Neural progenitor cell (in vitro differentiated cells): ENCODE results near the gene PSMD13.

Source experiments
- EZH2 ChIP-seq: fragments of 200-600 bp; sonication (generic); IDR thresholded peaks from 2 replicates; pipeline ENCODE4 v1.6.1; 2017; ENCODE audit warnings: antibody characterized with exemption, mild to moderate bottlenecking, moderate library complexity
- EZH2phosphoT487 ChIP-seq: fragments of 200-600 bp; sonication (generic); IDR thresholded peaks from 2 replicates; pipeline ENCODE4 v1.6.1; 2017; ENCODE audit warnings: antibody characterized with exemption
- TF ChIP-seq, protein P1 (sequence below): fragments of 200-600 bp; sonication (generic); IDR thresholded peaks from 2 replicates; pipeline ENCODE4 v1.5.1; 2017; ENCODE audit warnings: antibody characterized with exemption, mild to moderate bottlenecking

DNA sequence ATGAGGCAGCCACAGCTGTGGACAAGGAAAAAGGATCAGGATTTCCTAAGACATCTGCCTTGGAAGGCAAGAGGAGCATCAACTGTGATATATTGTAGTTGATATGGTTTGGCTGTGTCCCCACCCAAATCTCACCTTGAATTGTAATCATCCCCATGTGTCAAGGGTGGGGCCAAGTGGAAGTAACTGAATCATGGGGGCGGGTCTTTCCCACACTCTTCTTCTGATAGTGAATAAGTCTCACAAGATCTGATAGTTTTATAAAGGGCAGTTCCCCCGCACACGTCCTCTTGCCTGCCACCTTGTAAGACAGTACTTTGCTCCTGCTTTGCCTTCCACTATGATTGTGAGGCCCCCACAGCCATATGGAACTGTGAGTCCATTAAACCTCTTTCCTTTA lies 19.1 kb upstream of the PSMD13 start:
- TF ChIP-seq, protein P1, sequence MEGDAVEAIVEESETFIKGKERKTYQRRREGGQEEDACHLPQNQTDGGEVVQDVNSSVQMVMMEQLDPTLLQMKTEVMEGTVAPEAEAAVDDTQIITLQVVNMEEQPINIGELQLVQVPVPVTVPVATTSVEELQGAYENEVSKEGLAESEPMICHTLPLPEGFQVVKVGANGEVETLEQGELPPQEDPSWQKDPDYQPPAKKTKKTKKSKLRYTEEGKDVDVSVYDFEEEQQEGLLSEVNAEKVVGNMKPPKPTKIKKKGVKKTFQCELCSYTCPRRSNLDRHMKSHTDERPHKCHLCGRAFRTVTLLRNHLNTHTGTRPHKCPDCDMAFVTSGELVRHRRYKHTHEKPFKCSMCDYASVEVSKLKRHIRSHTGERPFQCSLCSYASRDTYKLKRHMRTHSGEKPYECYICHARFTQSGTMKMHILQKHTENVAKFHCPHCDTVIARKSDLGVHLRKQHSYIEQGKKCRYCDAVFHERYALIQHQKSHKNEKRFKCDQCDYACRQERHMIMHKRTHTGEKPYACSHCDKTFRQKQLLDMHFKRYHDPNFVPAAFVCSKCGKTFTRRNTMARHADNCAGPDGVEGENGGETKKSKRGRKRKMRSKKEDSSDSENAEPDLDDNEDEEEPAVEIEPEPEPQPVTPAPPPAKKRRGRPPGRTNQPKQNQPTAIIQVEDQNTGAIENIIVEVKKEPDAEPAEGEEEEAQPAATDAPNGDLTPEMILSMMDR, result no peak
- TF ChIP-seq EZH2phosphoT487 (no peak), EZH2 (no peak)
